Lower leg skin (tissue), 4 donors: ENCODE measurements around the gene PHLDA2. TPM values are rescaled to one million over a fixed set of nuclear protein-coding genes. Genes with fewer than 3 reads are reported as not detected.

Experiments used
- DNase-seq, 2 donors: peaks; one replicate each; pipeline ENCODE4 v3.0.0-alpha.2; 2019; ENCODE audit warnings: low spot score in 2 of 2
- H3K4me3 ChIP-seq: fragments of 200-600 bp; sonication (generic); 2 replicates; pipeline ENCODE4 v1.5.1; 2017; ENCODE audit warnings: mild to moderate bottlenecking, low read depth; ENCODE audit not compliant: poor library complexity, severe bottlenecking
- POLR2A ChIP-seq, 2 donors: fragments of 450-650 bp; IDR thresholded peaks; one replicate each; pipeline ENCODE4 v1.6.1; 2016 to 2017; ENCODE audit warnings: antibody characterized with exemption in 2 of 2, mild to moderate bottlenecking in 1 of 2, moderate library complexity in 1 of 2
- WGBS, 2 donors: methylation state at CpG; one replicate each; pipeline ENCODE4 v1.1.5; 2018; 5-methylcytosine and 5-hydroxymethylcytosine counted together
- intact Hi-C: fragments of 100-400 bp; cut with DNase I; formaldehyde crosslinking; loops from one replicate; pipeline ENCODE4 v1.15.0; 2023; ENCODE audit warnings: low total_unique reads
- total RNA-seq, 4 donors: library from RNA; depleted of rRNA; stranded (reverse); fragments of >200 nt; gene quantifications; one replicate each; pipeline ENCODE4 v1.1.0, GENCODE V29; 2016
- TF ChIP-seq, protein P1 (sequence below), 3 donors: fragments of 450-650 bp; IDR thresholded peaks; one replicate each; pipeline ENCODE4 v1.5.1; 2016; ENCODE audit warnings: antibody characterized with exemption in 3 of 3, mild to moderate bottlenecking in 3 of 3, moderate library complexity in 2 of 3

Gene PHLDA2
- total RNA-seq, 4 donors from 2014 or later, result 5.1 to 16.0 (median 7.4) TPM

- no peak for DNase-seq
- 80 to 81% methylated on average over 2 to 4 of the region's 16 CpGs for WGBS, 2 donors
- intact Hi-C loops, result no loop called here
- TF ChIP-seq POLR2A (IDR thresholded peaks at IDR 0.05), result no peak
- TF ChIP-seq, protein P1, sequence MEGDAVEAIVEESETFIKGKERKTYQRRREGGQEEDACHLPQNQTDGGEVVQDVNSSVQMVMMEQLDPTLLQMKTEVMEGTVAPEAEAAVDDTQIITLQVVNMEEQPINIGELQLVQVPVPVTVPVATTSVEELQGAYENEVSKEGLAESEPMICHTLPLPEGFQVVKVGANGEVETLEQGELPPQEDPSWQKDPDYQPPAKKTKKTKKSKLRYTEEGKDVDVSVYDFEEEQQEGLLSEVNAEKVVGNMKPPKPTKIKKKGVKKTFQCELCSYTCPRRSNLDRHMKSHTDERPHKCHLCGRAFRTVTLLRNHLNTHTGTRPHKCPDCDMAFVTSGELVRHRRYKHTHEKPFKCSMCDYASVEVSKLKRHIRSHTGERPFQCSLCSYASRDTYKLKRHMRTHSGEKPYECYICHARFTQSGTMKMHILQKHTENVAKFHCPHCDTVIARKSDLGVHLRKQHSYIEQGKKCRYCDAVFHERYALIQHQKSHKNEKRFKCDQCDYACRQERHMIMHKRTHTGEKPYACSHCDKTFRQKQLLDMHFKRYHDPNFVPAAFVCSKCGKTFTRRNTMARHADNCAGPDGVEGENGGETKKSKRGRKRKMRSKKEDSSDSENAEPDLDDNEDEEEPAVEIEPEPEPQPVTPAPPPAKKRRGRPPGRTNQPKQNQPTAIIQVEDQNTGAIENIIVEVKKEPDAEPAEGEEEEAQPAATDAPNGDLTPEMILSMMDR (IDR thresholded peaks at IDR 0.05), result no peak
- H3K4me3 ChIP-seq, result no peak overlapping the region
Observed at GRCh38 chr11:2921261-2921660, 8.0 kb downstream of the PHLDA2 start.

DNA sequence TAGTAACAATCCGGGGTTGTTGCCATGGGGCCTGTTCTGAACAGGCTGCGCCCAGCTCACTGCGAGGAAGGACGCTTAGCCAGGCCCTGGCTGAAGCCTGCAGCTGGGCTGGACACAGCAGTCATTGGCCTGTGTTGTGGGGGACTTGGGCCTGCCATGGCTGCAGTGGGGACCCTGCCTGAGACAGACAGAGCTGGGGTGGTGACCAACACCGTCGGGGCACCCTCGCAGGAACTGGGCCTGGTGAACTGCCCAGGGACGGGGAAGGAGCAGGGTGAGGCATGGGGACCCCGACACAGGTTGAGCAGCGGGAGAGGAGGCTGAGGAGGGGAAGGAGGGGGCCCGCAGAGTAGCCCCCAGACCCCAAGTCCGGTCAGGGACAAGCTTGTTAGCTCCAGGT lies 8.9 kb downstream of the PHLDA2 start:
- no peak overlapping the region for H3K4me3 ChIP-seq
- WGBS, 2 donors, result 96% methylated on average over 12 of the region's 12 CpGs
- TF ChIP-seq POLR2A (IDR thresholded peaks at IDR 0.05), result no peak
- TF ChIP-seq, protein P1 (IDR thresholded peaks at IDR 0.05), result no peak
- intact Hi-C loops, result no loop called here
- no peak for DNase-seq

GRCh38 chr11:2919837-2920236 lies 9.4 kb downstream of the PHLDA2 start:
- no peak for DNase-seq
- 72 to 83% methylated on average over 4 to 11 of the region's 13 CpGs for WGBS, 2 donors

GRCh38 chr11:2919188-2919587 lies 10.0 kb downstream of the PHLDA2 start:
- intact Hi-C loops, result no loop called here
- H3K4me3 ChIP-seq, result no peak overlapping the region
- TF ChIP-seq, protein P1 (IDR thresholded peaks at IDR 0.05), result no peak
- TF ChIP-seq POLR2A (IDR thresholded peaks at IDR 0.05), result no peak
- no peak for DNase-seq
- WGBS, 2 donors, result 83 to 89% methylated on average over 6 of the region's 9 CpGs

More at GRCh38 chr11:2919837-2920236, 9.4 kb downstream of the PHLDA2 start:
- no peak overlapping the region for H3K4me3 ChIP-seq
- no peak for TF ChIP-seq POLR2A (IDR thresholded peaks at IDR 0.05)
- TF ChIP-seq, protein P1 (IDR thresholded peaks at IDR 0.05), result no peak
- intact Hi-C loops, result no loop called here

DNA sequence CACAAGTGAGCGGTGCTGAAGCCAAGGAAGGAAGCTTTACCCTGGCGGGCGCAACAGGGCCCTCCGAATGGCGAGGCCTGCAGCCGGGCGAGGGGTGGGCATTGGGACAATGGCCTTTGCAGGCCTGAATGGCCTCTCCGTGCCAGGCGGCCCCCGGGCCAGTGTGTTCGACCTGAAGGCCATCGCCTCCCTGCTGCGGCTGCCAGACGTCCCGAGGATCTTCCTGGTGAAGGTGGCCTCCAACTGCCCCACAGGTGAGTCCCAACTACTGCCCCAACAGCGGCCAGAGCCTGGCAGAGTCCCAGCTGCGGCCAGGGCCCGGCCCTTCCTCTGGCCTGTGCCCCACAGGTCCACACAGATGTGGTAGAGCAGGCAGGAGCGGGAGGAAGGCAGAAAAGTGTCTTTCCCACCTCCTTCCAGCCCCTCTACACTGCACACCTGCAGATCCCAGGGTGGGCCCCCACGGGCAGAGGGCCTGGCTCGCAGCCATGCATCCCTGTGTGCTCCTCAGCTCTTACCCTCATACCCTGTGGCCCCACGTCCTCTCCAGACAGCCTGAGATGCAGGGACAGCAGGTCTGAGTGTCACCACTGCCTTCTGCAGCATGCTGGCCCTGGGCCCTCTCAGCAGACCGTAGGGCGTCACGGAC lies 11.3 kb downstream of the PHLDA2 start:
- no peak overlapping the region for H3K4me3 ChIP-seq
- TF ChIP-seq, protein P1 (IDR thresholded peaks at IDR 0.05), result no peak
- TF ChIP-seq POLR2A (IDR thresholded peaks at IDR 0.05), result no peak
- 85 to 86% methylated on average over 25 of the region's 25 CpGs for WGBS, 2 donors
- no peak for DNase-seq
- intact Hi-C loops, result no loop called here
